ENCODE data around the gene C2orf68. TPM values are rescaled to one million over a fixed set of nuclear protein-coding genes. Genes with fewer than 3 reads are reported as not detected.
"Not testable (repeated sequence)": the region's sequence is repeated elsewhere in the genome, so short reads cannot be mapped to it uniquely, and the experiment has no call there.

The C2orf68 gene
- polyA plus RNA-seq, 3 donors from 2014 or later, result 11.5 to 27.9 (median 25.1) TPM

- not testable (repeated sequence) for DNase-seq; H3K27me3 Mint-ChIP-seq (ENCODE audit: low read depth in 3 of 3); H3K36me3 Mint-ChIP-seq; H3K9me3 Mint-ChIP-seq
- Mint-ChIP-seq H3K4me1 (peaks cover 41 to 54% of the 10 kb centered on the region in 2 donors), H3K27ac (peak overlapping the region in 1 of 6 donors; percentile 28), H3K4me3 (peak overlapping the region in 1 of 5 donors; percentile 27)
Observed at GRCh38 chr2:85592299-85592698, 19.6 kb downstream of the C2orf68 start.

GRCh38 chr2:85591563-85591962 lies 20.3 kb downstream of the C2orf68 start:
- H3K27me3 Mint-ChIP-seq (ENCODE audit: low read depth in 3 of 3), result peaks cover 0 to 9% (median 4%) of the 10 kb centered on the region in 3 donors
- no peak overlapping the region for H3K4me3 Mint-ChIP-seq
- DNase-seq, result no peak
- no peaks in the 10 kb centered on the region for H3K9me3 Mint-ChIP-seq
- peak overlapping the region in 3 of 6 donors; percentile 33 to 38 (median 34) for H3K27ac Mint-ChIP-seq
- peaks cover 35 to 51% of the 10 kb centered on the region in 2 donors for H3K4me1 Mint-ChIP-seq
- H3K36me3 Mint-ChIP-seq, result peaks cover 0 to 3% (median 0%) of the 10 kb centered on the region in 3 donors

GRCh38 chr2:85590950-85591349 lies 20.9 kb downstream of the C2orf68 start:
- Mint-ChIP-seq H3K27ac (no peak overlapping the region), H3K4me1 (peaks cover 33 to 51% of the 10 kb centered on the region in 2 donors), H3K9me3 (no peaks in the 10 kb centered on the region), H3K27me3 (ENCODE audit: low read depth in 3 of 3) (peaks cover 0 to 8% (median 4%) of the 10 kb centered on the region in 3 donors), H3K36me3 (peaks cover 0 to 3% (median 0%) of the 10 kb centered on the region in 3 donors), H3K4me3 (no peak overlapping the region)
- no peak for DNase-seq

GRCh38 chr2:85589982-85590791 lies 21.7 kb downstream of the C2orf68 start:
- Mint-ChIP-seq H3K4me3 (no peak overlapping the region), H3K9me3 (no peaks in the 10 kb centered on the region), H3K4me1 (peaks cover 33 to 52% of the 10 kb centered on the region in 2 donors), H3K27ac (no peak overlapping the region), H3K36me3 (peaks cover 0 to 3% (median 0%) of the 10 kb centered on the region in 3 donors), H3K27me3 (ENCODE audit: low read depth in 3 of 3) (peaks cover 0 to under 1% (median 0%) of the 10 kb centered on the region in 3 donors)
- DNase-seq, result no peak

GRCh38 chr2:85589181-85589580 lies 22.7 kb downstream of the C2orf68 start:
- Mint-ChIP-seq H3K9me3 (no peaks in the 10 kb centered on the region), H3K4me3 (no peak overlapping the region), H3K27me3 (ENCODE audit: low read depth in 3 of 3) (no peaks in the 10 kb centered on the region), H3K36me3 (peaks cover 0 to 3% (median 0%) of the 10 kb centered on the region in 3 donors), H3K27ac (no peak overlapping the region), H3K4me1 (peaks cover 29 to 48% of the 10 kb centered on the region in 2 donors)
- DNase-seq, result no peak

- DNase-seq, result no peak
- peak overlapping the region in 1 of 5 donors; percentile 18 for H3K4me3 Mint-ChIP-seq
- H3K27me3 Mint-ChIP-seq (ENCODE audit: low read depth in 3 of 3), result no peaks in the 10 kb centered on the region
- peaks cover 0 to 3% (median 0%) of the 10 kb centered on the region in 3 donors for H3K36me3 Mint-ChIP-seq
- H3K9me3 Mint-ChIP-seq, result no peaks in the 10 kb centered on the region
- peaks cover 31 to 50% of the 10 kb centered on the region in 2 donors for H3K4me1 Mint-ChIP-seq
- peak overlapping the region in 3 of 6 donors; percentile 2 to 45 (median 21) for H3K27ac Mint-ChIP-seq
Observed at GRCh38 chr2:85588645-85589044, 23.2 kb downstream of the C2orf68 start.

- Mint-ChIP-seq H3K27me3 (ENCODE audit: low read depth in 3 of 3) (no peaks in the 10 kb centered on the region), H3K4me3 (peak overlapping the region in 1 of 5 donors; percentile 18), H3K9me3 (no peaks in the 10 kb centered on the region), H3K4me1 (peaks cover 35 to 54% of the 10 kb centered on the region in 2 donors), H3K27ac (peak overlapping the region in 3 of 6 donors; percentile 2 to 45 (median 20)), H3K36me3 (peaks cover 0 to 3% (median 0%) of the 10 kb centered on the region in 3 donors)
- no peak for DNase-seq
Observed at GRCh38 chr2:85588236-85588635, 23.6 kb downstream of the C2orf68 start.

GRCh38 chr2:85585781-85586105 lies 26.1 kb downstream of the C2orf68 start:
- H3K27ac Mint-ChIP-seq, result peak overlapping the region; percentile 78 to 95 (median 86)
- H3K4me3 Mint-ChIP-seq, result peak overlapping the region; percentile 86 to 93 (median 86)
- peaks cover 46 to 73% of the 10 kb centered on the region in 2 donors for H3K4me1 Mint-ChIP-seq
- peaks cover 8 to 16% (median 12%) of the 10 kb centered on the region in 3 donors for H3K36me3 Mint-ChIP-seq
- H3K27me3 Mint-ChIP-seq (ENCODE audit: low read depth in 3 of 3), result no peaks in the 10 kb centered on the region
- DNase-seq, result no peak
- no peaks in the 10 kb centered on the region for H3K9me3 Mint-ChIP-seq

- Mint-ChIP-seq H3K4me1 (peaks cover 47 to 74% of the 10 kb centered on the region in 2 donors), H3K36me3 (peaks cover 8 to 19% (median 12%) of the 10 kb centered on the region in 3 donors), H3K4me3 (peak overlapping the region; percentile 86 to 93 (median 86)), H3K27ac (peak overlapping the region; percentile 78 to 95 (median 86)), H3K9me3 (no peaks in the 10 kb centered on the region), H3K27me3 (ENCODE audit: low read depth in 3 of 3) (no peaks in the 10 kb centered on the region)
- peak; percentile 19 to 32 (median 24) for DNase-seq
Observed at GRCh38 chr2:85584857-85585780, 26.7 kb downstream of the C2orf68 start.

GRCh38 chr2:85584354-85584856 lies 27.5 kb downstream of the C2orf68 start, which contains the start of gene VAMP5:
Gene VAMP5, plus strand, starts transcription at chr2:85584431. Its CDS starts 60 bp downstream, at chr2:85584491.
- DNase-seq, result peak in 2 of 3 donors; percentile 26 to 33
- Mint-ChIP-seq H3K4me3 (peak within 1 kb of the TSS; percentile 86 to 93 (median 90)), H3K4me1 (peaks cover 53 to 79% of the 10 kb centered on the region in 2 donors), H3K27ac (peak within 1 kb of the TSS; percentile 84 to 95 (median 90)), H3K9me3 (no peaks in the 10 kb centered on the region), H3K36me3 (peaks cover 8 to 19% (median 12%) of the 10 kb centered on the region in 3 donors), H3K27me3 (ENCODE audit: low read depth in 3 of 3) (no peaks in the 10 kb centered on the region)

- peak; percentile 51 to 56 (median 56) for DNase-seq
- Mint-ChIP-seq H3K36me3 (peaks cover 8 to 19% (median 12%) of the 10 kb centered on the region in 3 donors), H3K27me3 (ENCODE audit: low read depth in 3 of 3) (no peaks in the 10 kb centered on the region), H3K4me3 (peak overlapping the region; percentile 86 to 93 (median 90)), H3K27ac (peak overlapping the region; percentile 84 to 94 (median 90)), H3K9me3 (no peaks in the 10 kb centered on the region), H3K4me1 (peaks cover 58 to 83% of the 10 kb centered on the region in 2 donors)
Observed at GRCh38 chr2:85583667-85584353, 28.1 kb downstream of the C2orf68 start.

- Mint-ChIP-seq H3K27ac (peak overlapping the region in 5 of 6 donors; percentile 69 to 84 (median 77)), H3K27me3 (ENCODE audit: low read depth in 3 of 3) (no peaks in the 10 kb centered on the region), H3K4me1 (peaks cover 65 to 83% of the 10 kb centered on the region in 2 donors), H3K9me3 (no peaks in the 10 kb centered on the region), H3K36me3 (peaks cover 8 to 16% (median 12%) of the 10 kb centered on the region in 3 donors), H3K4me3 (peak overlapping the region; percentile 11 to 65 (median 47))
- no peak for DNase-seq
Observed at GRCh38 chr2:85582492-85582891, 29.4 kb downstream of the C2orf68 start.
